IMR-90 (cell line): ENCODE results near the gene IGLON5. TPM values are rescaled to one million over a fixed set of nuclear protein-coding genes. Genes with fewer than 3 reads are reported as not detected.

ENCODE experiments used
- ATAC-seq: fragments of 200-7000 bp; cut with Tn5 transposase; 2 replicates; pipeline ENCODE4 v1.9.1; 2020; ENCODE audit warnings: low read depth, mild to moderate bottlenecking, moderate library complexity
- BruUV-seq: library from RNA; stranded (reverse); fragments of 400-500 nt; replicated peaks from 2 replicates; lab custom pipeline; 2021; lab: Mats Ljungman, UMichigan
- CTCF ChIA-PET: fragments of 300-600 bp; formaldehyde crosslinking; extraction: SDS; loops from one replicate; lab custom pipeline; 2021; ENCODE audit warnings: antibody characterized with exemption; lab: Yijun Ruan, JAX
- POLR2A ChIA-PET: fragments of 300-600 bp; sonication (Branson Sonifier 250); formaldehyde crosslinking; loops from one replicate; lab custom pipeline; 2022; ENCODE audit warnings: antibody characterized with exemption; ENCODE audit not compliant: unreplicated experiment; lab: Charles Lee
- DNase-seq: peaks from one replicate; pipeline ENCODE4 v3.0.0; 2013
- H2AFZ ChIP-seq: replicated peaks from 2 replicates; pipeline ENCODE3; 2013; ENCODE audit warnings: low read length, mild to moderate bottlenecking; ENCODE audit not compliant: poor library complexity
- H2AK5ac ChIP-seq: 2 replicates; pipeline ENCODE4 v1.6.1; 2013; ENCODE audit warnings: low read depth, low read length, inconsistent platforms
- H2AK9ac ChIP-seq: replicated peaks from 2 replicates; pipeline ENCODE3; 2013; ENCODE audit warnings: mild to moderate bottlenecking, low read depth, low read length, moderate library complexity; ENCODE audit not compliant: poor library complexity
- H2BK120ac ChIP-seq: 2 replicates; pipeline ENCODE4 v1.6.1; 2013; ENCODE audit warnings: low read depth, low read length, inconsistent platforms
- H2BK15ac ChIP-seq: 3 replicates; pipeline ENCODE4 v1.6.1; 2013; ENCODE audit warnings: low read depth, low read length, inconsistent platforms
- H2BK20ac ChIP-seq: 2 replicates; pipeline ENCODE4 v1.6.1; 2013; ENCODE audit warnings: low read depth, mild to moderate bottlenecking, inconsistent platforms, low read length, moderate library complexity
- H2BK5ac ChIP-seq: 2 replicates; pipeline ENCODE4 v1.6.1; 2013; ENCODE audit warnings: mild to moderate bottlenecking, low read depth, low read length, inconsistent platforms; ENCODE audit not compliant: poor library complexity, severe bottlenecking
- H3K14ac ChIP-seq: replicated peaks from 2 replicates; pipeline ENCODE4 v1.6.1; 2013; ENCODE audit warnings: low read depth, low read length, inconsistent platforms
- H3K18ac ChIP-seq: 2 replicates; pipeline ENCODE4 v1.6.1; 2013; ENCODE audit warnings: low read depth, low read length, control low read depth
- H3K23ac ChIP-seq: 2 replicates; pipeline ENCODE4 v1.6.1; 2013; ENCODE audit warnings: low read depth, low read length, inconsistent platforms
- H3K27ac ChIP-seq: 2 replicates; pipeline ENCODE4 v1.5.1; 2013; ENCODE audit warnings: mild to moderate bottlenecking, control low read depth, low read length; ENCODE audit not compliant: insufficient read depth
- H3K27me3 ChIP-seq: 2 replicates; pipeline ENCODE4 v1.6.1; 2013; ENCODE audit warnings: low read length; ENCODE audit not compliant: control insufficient read depth, insufficient read depth
- H3K36me3 ChIP-seq: 2 replicates; pipeline ENCODE4 v1.6.1; 2013; ENCODE audit warnings: low read length, mixed read lengths; ENCODE audit not compliant: control insufficient read depth, insufficient read depth
- H3K4ac ChIP-seq: 2 replicates; pipeline ENCODE4 v1.6.1; 2013; ENCODE audit warnings: low read depth, low read length, inconsistent platforms
- H3K4me1 ChIP-seq: 2 replicates; pipeline ENCODE4 v1.6.1; 2013; ENCODE audit warnings: low read length, mixed read lengths; ENCODE audit not compliant: control insufficient read depth, insufficient read depth
- H3K4me2 ChIP-seq: 2 replicates; pipeline ENCODE4 v1.6.1; 2013; ENCODE audit warnings: low read depth, mild to moderate bottlenecking, control low read depth, low read length, moderate library complexity
- H3K4me3 ChIP-seq: 2 replicates; pipeline ENCODE4 v1.5.1; 2013; ENCODE audit warnings: low read depth, mild to moderate bottlenecking, control low read depth, low read length, moderate library complexity; ENCODE audit not compliant: insufficient read depth
- H3K56ac ChIP-seq: 2 replicates; pipeline ENCODE4 v1.6.1; 2013; ENCODE audit warnings: low read length, inconsistent platforms; ENCODE audit not compliant: insufficient read depth; ENCODE audit errors: extremely low read depth
- H3K79me1 ChIP-seq, 2 experiments: 2 replicates each; pipeline ENCODE4 v1.6.1; 2013; ENCODE audit warnings: low read length in 2 of 2, inconsistent platforms in 1 of 2, low read depth in 1 of 2
- H3K9ac ChIP-seq: 2 replicates; pipeline ENCODE4 v1.6.1; 2013; ENCODE audit warnings: low read depth, low read length, control low read depth
- H3K9me1 ChIP-seq: 2 replicates; pipeline ENCODE4 v1.6.1; 2013; ENCODE audit warnings: low read length, inconsistent platforms; ENCODE audit not compliant: insufficient read depth
- H3K9me3 ChIP-seq: 2 replicates; pipeline ENCODE4 v1.6.1; 2013; ENCODE audit warnings: low read length; ENCODE audit not compliant: control insufficient read depth, insufficient read depth
- H4K20me1 ChIP-seq: 2 replicates; pipeline ENCODE4 v1.6.1; 2013; ENCODE audit warnings: low read length, inconsistent platforms; ENCODE audit not compliant: insufficient read depth
- H4K5ac ChIP-seq: 2 replicates; pipeline ENCODE4 v1.6.1; 2013; ENCODE audit warnings: mild to moderate bottlenecking, low read depth, low read length, control low read depth
- H4K8ac ChIP-seq, 2 experiments: 2 replicates each; pipeline ENCODE4 v1.6.1; 2013; ENCODE audit warnings: low read depth in 2 of 2, low read length in 2 of 2, control low read depth in 1 of 2, inconsistent platforms in 1 of 2
- H4K91ac ChIP-seq: 2 replicates; pipeline ENCODE4 v1.6.1; 2013; ENCODE audit warnings: low read depth, low read length, inconsistent platforms; ENCODE audit not compliant: insufficient read depth
- CTCF ChIP-seq: conservative IDR thresholded peaks from 2 replicates; pipeline ENCODE4 v1.5.1; 2012; ENCODE audit warnings: mild to moderate bottlenecking, low read depth, low read length, improper control_type of control experiment
- MAFK ChIP-seq: IDR thresholded peaks from 2 replicates; pipeline ENCODE4 v1.6.1; 2012; ENCODE audit warnings: low read depth, low read length, improper control_type of control experiment
- MAZ ChIP-seq: IDR thresholded peaks from 2 replicates; pipeline ENCODE4 v1.6.1; 2012; ENCODE audit warnings: low read depth, mild to moderate bottlenecking, low read length, improper control_type of control experiment, moderate library complexity, borderline replicate concordance
- MXI1 ChIP-seq: IDR thresholded peaks from 2 replicates; pipeline ENCODE4 v1.6.1; 2012; ENCODE audit warnings: low read depth, mild to moderate bottlenecking, low read length, moderate library complexity, borderline replicate concordance
- RAD21 ChIP-seq: IDR thresholded peaks from 2 replicates; pipeline ENCODE4 v1.6.1; 2012; ENCODE audit warnings: low read length, improper control_type of control experiment
- RFX5 ChIP-seq: IDR thresholded peaks from 2 replicates; pipeline ENCODE4 v1.8.0; 2012; ENCODE audit warnings: low read depth, mild to moderate bottlenecking, low read length, moderate library complexity
- SMC3 ChIP-seq: fragments of 150-350 bp; IDR thresholded peaks from 2 replicates; pipeline ENCODE4 v1.6.1; 2016; ENCODE audit warnings: low read depth, mild to moderate bottlenecking, antibody characterized with exemption, low read length, moderate library complexity
- WGBS, 2 experiments: methylation state at CpG; one replicate each; pipeline versions ENCODE4 v1.1.5 to v1.1.7; 2013; ENCODE audit warnings: missing lambda C conversion rate in 2 of 2; ENCODE audit not compliant: insufficient read length in 1 of 2; ENCODE audit errors: extremely low coverage in 2 of 2; 5-methylcytosine and 5-hydroxymethylcytosine counted together
- dilution Hi-C: fragments of 300-500 bp; cut with HindIII; formaldehyde crosslinking; loops from one replicate; pipeline ENCODE4 v1.14.3; 2018; ENCODE audit warnings: low sequenced_read_pairs; ENCODE audit not compliant: unreplicated experiment
- in situ Hi-C: fragments of 300-500 bp; cut with MboI; formaldehyde crosslinking; loops from 3 replicates; pipeline ENCODE4 v1.14.3; 2019; ENCODE audit warnings: low sequenced_read_pairs, inconsistent platforms, mixed read lengths
- intact Hi-C: fragments of 100-400 bp; cut with micrococcal nuclease; formaldehyde crosslinking; loops from 2 replicates; pipeline ENCODE4 v1.10.0; 2022
- polyA plus RNA-seq, 3 experiments: library from polyadenylated mRNA; depleted of rRNA; stranded (reverse); fragments of >200 nt; gene quantifications; 2 replicates each; pipeline ENCODE4 v1.2.3, GENCODE V29; 2012; ENCODE audit warnings: low replicate concordance in 1 of 3
- total RNA-seq: library from RNA; depleted of rRNA; stranded (reverse); fragments of >200 nt; gene quantifications from 2 replicates; pipeline ENCODE4 v1.2.3, GENCODE V29; 2012

The IGLON5 gene
- total and polyA plus RNA-seq, 2 of the 4 experiments (the other 2 are of a cell fraction), result not detected

- ATAC-seq (peak; percentile 74), DNase-seq (peak; percentile 61)
- H3K9me3 ChIP-seq, result no peaks in the 10 kb centered on the region
- no peak overlapping the region for H2BK15ac ChIP-seq
- no peaks in the 10 kb centered on the region for H4K20me1 ChIP-seq
- no peaks in the 10 kb centered on the region for H3K4me1 ChIP-seq
- no peak overlapping the region for H3K18ac ChIP-seq
- H4K8ac ChIP-seq, result peak overlapping the region in 1 of 2 experiments; percentile 22; a peak in 2 of 4 replicates
- H3K4me3 ChIP-seq, result peak overlapping the region; percentile 55
- dilution Hi-C loops, result no loop called here
- TF ChIP-seq RFX5, result no peak
- peak; percentile 44 for TF ChIP-seq MXI1
- TF ChIP-seq RAD21, result peak; percentile 73
- TF ChIP-seq SMC3, result peak; percentile 75
- TF ChIP-seq MAZ, result peak; percentile 49; the same call in 1 of the 2 replicates
- peak; percentile 80 for TF ChIP-seq CTCF
- no peak for TF ChIP-seq MAFK
- H4K91ac ChIP-seq, result no peak overlapping the region
- no peak overlapping the region for H2BK5ac ChIP-seq
- BruUV-seq, result no TSS peak
- 0 out of 2 replicates have a peak, but pooled peaks cover 4% of the 10 kb centered on the region for H3K9me1 ChIP-seq
- H2AK9ac ChIP-seq, result peak overlapping the region; percentile 62
- no peaks in the 10 kb centered on the region for H3K79me1 ChIP-seq
- no peaks in the 10 kb centered on the region for H3K36me3 ChIP-seq
- H4K5ac ChIP-seq, result no peak overlapping the region
- H2BK20ac ChIP-seq, result no peak overlapping the region
- WGBS, 2 experiments, result 1% methylated on average over 15 of the region's 43 CpGs; no CpG with 5 or more reads in 1 of the 2 experiments
- 0 out of 2 replicates have a peak overlapping the region, but pooled peaks have one; percentile 22 for H3K9ac ChIP-seq
- CTCF ChIA-PET, result interaction anchor here (0.6 to 0.7 kb wide), 2 partner anchors 133 to 439 kb away, joined by 3 read pairs; no protein-coding TSS in a partner anchor
- in situ Hi-C loops, result no loop called here
- H3K27ac ChIP-seq, result no peak overlapping the region
- intact Hi-C loops, result loop anchor here (1.0 to 5.0 kb wide), 7 partner anchors 28 to 439 kb away; partner anchors contain the start of gene ETFB
- POLR2A ChIA-PET, result no interaction called here
- no peak overlapping the region for H2AK5ac ChIP-seq
- no peak overlapping the region for H3K56ac ChIP-seq
- H3K27me3 ChIP-seq, result no peaks in the 10 kb centered on the region
- no peak overlapping the region for H3K23ac ChIP-seq
- H3K14ac ChIP-seq, result no peak overlapping the region
- peak overlapping the region; percentile 98 for H2AFZ ChIP-seq
- H2BK120ac ChIP-seq, result no peak overlapping the region
- peak overlapping the region; percentile 92 for H3K4me2 ChIP-seq
- peak overlapping the region; percentile 50; the same call in 1 of the 2 replicates for H3K4ac ChIP-seq
Measured at GRCh38 chr19:51338563-51339312, 27.3 kb downstream of the IGLON5 start.
